ENCODE results near the gene THUMPD3. TPM values are rescaled to one million over a fixed set of nuclear protein-coding genes. Genes with fewer than 3 reads are reported as not detected.

The THUMPD3 gene
- total RNA-seq, 2 donors from 2014 or later: 28.8 to 38.7 TPM

GRCh38 chr3:9388562-9389272, 25.9 kb downstream of the THUMPD3 start:
- H3K4me3 ChIP-seq: no peak overlapping the region
- DNase-seq (ENCODE audit: low spot score): no peak
- intact Hi-C loops (cut with DNase I): no loop called here
- no peaks in the 10 kb centered on the region for H3K9me3 ChIP-seq
- H3K27me3 ChIP-seq (replicated peaks; ENCODE audit: insufficient read depth): no peaks in the 10 kb centered on the region
- H3K4me1 ChIP-seq (replicated peaks): no peaks in the 10 kb centered on the region
- WGBS: 63% methylated on average over 5 of the region's 5 CpGs
- TF ChIP-seq CTCF (IDR thresholded peaks at IDR 0.05) (no peak), POLR2AphosphoS5 (IDR thresholded peaks at IDR 0.05) (no peak), POLR2A (IDR thresholded peaks at IDR 0.05) (no peak)
- H3K27ac ChIP-seq: no peak overlapping the region
- peaks cover 0 to 13% of the 10 kb centered on the region in 2 donors for H3K36me3 ChIP-seq

GRCh38 chr3:9390265-9390888, 27.5 kb downstream of the THUMPD3 start:
- Histone ChIP-seq H3K4me1 (replicated peaks) (no peaks in the 10 kb centered on the region), H3K36me3 (peaks cover 0 to 8% of the 10 kb centered on the region in 2 donors), H3K27ac (peak overlapping the region in 1 of 2 donors; percentile 9), H3K27me3 (replicated peaks; ENCODE audit: insufficient read depth) (no peaks in the 10 kb centered on the region), H3K9me3 (no peaks in the 10 kb centered on the region), H3K4me3 (no peak overlapping the region)
- intact Hi-C loops (cut with DNase I): no loop called here
- 96% methylated on average over 5 of the region's 5 CpGs for WGBS
- TF ChIP-seq POLR2A (IDR thresholded peaks at IDR 0.05): no peak
- no peak for TF ChIP-seq CTCF (IDR thresholded peaks at IDR 0.05)
- no peak for TF ChIP-seq POLR2AphosphoS5 (IDR thresholded peaks at IDR 0.05)
- DNase-seq (ENCODE audit: low spot score): no peak

GRCh38 chr3:9392041-9392440, 29.2 kb downstream of the THUMPD3 start:
- no peak overlapping the region for H3K27ac ChIP-seq
- WGBS: 14% methylated on average over 1 of the region's 1 CpG
- H3K4me3 ChIP-seq: no peak overlapping the region
- H3K9me3 ChIP-seq: no peaks in the 10 kb centered on the region
- no peak for DNase-seq (ENCODE audit: low spot score)
- intact Hi-C loops (cut with DNase I): no loop called here
- no peak for TF ChIP-seq POLR2AphosphoS5 (IDR thresholded peaks at IDR 0.05)
- peaks cover 0 to 8% of the 10 kb centered on the region in 2 donors for H3K36me3 ChIP-seq
- no peaks in the 10 kb centered on the region for H3K4me1 ChIP-seq (replicated peaks)
- no peaks in the 10 kb centered on the region for H3K27me3 ChIP-seq (replicated peaks; ENCODE audit: insufficient read depth)

GRCh38 chr3:9395570-9396300, 32.9 kb downstream of the THUMPD3 start:
- H3K27ac ChIP-seq: peak overlapping the region; percentile 99
- DNase-seq (ENCODE audit: low spot score): peak; percentile 17
- 5% methylated on average over 15 of the region's 15 CpGs for WGBS
- no peak for TF ChIP-seq POLR2A (IDR thresholded peaks at IDR 0.05)
- TF ChIP-seq POLR2AphosphoS5 (IDR thresholded peaks at IDR 0.05): no peak
- no peak for TF ChIP-seq CTCF (IDR thresholded peaks at IDR 0.05)
- H3K4me1 ChIP-seq (replicated peaks): peaks cover 8% of the 10 kb centered on the region
- peaks cover 0 to 7% of the 10 kb centered on the region in 2 donors for H3K36me3 ChIP-seq
- peak overlapping the region; percentile 90 to 95 for H3K4me3 ChIP-seq
- intact Hi-C loops (cut with DNase I): no loop called here
- H3K27me3 ChIP-seq (replicated peaks; ENCODE audit: insufficient read depth): no peaks in the 10 kb centered on the region
- no peaks in the 10 kb centered on the region for H3K9me3 ChIP-seq

- TF ChIP-seq POLR2AphosphoS5 (IDR thresholded peaks at IDR 0.05) (peak; percentile 77), POLR2A (IDR thresholded peaks at IDR 0.05) (peak; percentile 75), CTCF (IDR thresholded peaks at IDR 0.05) (no peak)
- DNase-seq (ENCODE audit: low spot score): peak; percentile 94
- 0% methylated on average over 20 of the region's 25 CpGs for WGBS
- intact Hi-C loops (cut with DNase I): no loop called here
- Histone ChIP-seq H3K36me3 (peaks cover 0 to 2% of the 10 kb centered on the region in 2 donors), H3K4me1 (replicated peaks) (peaks cover 14% of the 10 kb centered on the region), H3K27me3 (replicated peaks; ENCODE audit: insufficient read depth) (no peaks in the 10 kb centered on the region), H3K4me3 (peak overlapping the region; percentile 90 to 95), H3K9me3 (no peaks in the 10 kb centered on the region), H3K27ac (peak overlapping the region; percentile 99)
These were observed 33.4 kb downstream of the THUMPD3 start for GRCh38 chr3:9396301-9396631.

Data from prostate gland (tissue), 2 donors.